BE2C (cell line): ENCODE results near the gene ITM2C.
A peak's percentile ranks its signal among the peaks of the same experiment; 100 is the strongest.

Source experiments
- DNase-seq: peaks from one replicate; pipeline ENCODE4 v3.0.0-alpha.2; 2020
- H3K27me3 ChIP-seq: fragments of 250-450 bp; sonication (Bioruptor Pico); 2 replicates; pipeline ENCODE4 v1.5.1; 2020; ENCODE audit warnings: mild to moderate bottlenecking
- H3K36me3 ChIP-seq: fragments of 250-450 bp; sonication (Bioruptor Pico); 2 replicates; pipeline ENCODE4 v1.5.1; 2020; ENCODE audit warnings: mild to moderate bottlenecking
- H3K4me1 ChIP-seq: fragments of 250-450 bp; sonication (Bioruptor Pico); 2 replicates; pipeline ENCODE4 v1.5.1; 2020
- H3K4me3 ChIP-seq: 2 replicates; pipeline ENCODE4 v1.5.1; 2011; ENCODE audit warnings: low read depth, low read length
- H3K9me3 ChIP-seq: fragments of 250-450 bp; sonication (Bioruptor Pico); 2 replicates; pipeline ENCODE4 v1.5.1; 2020
- TF ChIP-seq, protein P1 (sequence below): IDR thresholded peaks from 2 replicates; pipeline ENCODE4 v1.5.1; 2012; ENCODE audit warnings: mild to moderate bottlenecking, low read depth, low read length

Gene ITM2C

GRCh38 chr2:230878599-230879188, 14.0 kb downstream of the ITM2C start:
- no peaks in the 10 kb centered on the region for H3K9me3 ChIP-seq
- H3K27me3 ChIP-seq = no peaks in the 10 kb centered on the region
- no peak overlapping the region for H3K4me3 ChIP-seq
- TF ChIP-seq, protein P1, sequence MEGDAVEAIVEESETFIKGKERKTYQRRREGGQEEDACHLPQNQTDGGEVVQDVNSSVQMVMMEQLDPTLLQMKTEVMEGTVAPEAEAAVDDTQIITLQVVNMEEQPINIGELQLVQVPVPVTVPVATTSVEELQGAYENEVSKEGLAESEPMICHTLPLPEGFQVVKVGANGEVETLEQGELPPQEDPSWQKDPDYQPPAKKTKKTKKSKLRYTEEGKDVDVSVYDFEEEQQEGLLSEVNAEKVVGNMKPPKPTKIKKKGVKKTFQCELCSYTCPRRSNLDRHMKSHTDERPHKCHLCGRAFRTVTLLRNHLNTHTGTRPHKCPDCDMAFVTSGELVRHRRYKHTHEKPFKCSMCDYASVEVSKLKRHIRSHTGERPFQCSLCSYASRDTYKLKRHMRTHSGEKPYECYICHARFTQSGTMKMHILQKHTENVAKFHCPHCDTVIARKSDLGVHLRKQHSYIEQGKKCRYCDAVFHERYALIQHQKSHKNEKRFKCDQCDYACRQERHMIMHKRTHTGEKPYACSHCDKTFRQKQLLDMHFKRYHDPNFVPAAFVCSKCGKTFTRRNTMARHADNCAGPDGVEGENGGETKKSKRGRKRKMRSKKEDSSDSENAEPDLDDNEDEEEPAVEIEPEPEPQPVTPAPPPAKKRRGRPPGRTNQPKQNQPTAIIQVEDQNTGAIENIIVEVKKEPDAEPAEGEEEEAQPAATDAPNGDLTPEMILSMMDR = no peak
- no peak for DNase-seq
- peaks cover 34% of the 10 kb centered on the region for H3K36me3 ChIP-seq
- H3K4me1 ChIP-seq = no peaks in the 10 kb centered on the region

DNA sequence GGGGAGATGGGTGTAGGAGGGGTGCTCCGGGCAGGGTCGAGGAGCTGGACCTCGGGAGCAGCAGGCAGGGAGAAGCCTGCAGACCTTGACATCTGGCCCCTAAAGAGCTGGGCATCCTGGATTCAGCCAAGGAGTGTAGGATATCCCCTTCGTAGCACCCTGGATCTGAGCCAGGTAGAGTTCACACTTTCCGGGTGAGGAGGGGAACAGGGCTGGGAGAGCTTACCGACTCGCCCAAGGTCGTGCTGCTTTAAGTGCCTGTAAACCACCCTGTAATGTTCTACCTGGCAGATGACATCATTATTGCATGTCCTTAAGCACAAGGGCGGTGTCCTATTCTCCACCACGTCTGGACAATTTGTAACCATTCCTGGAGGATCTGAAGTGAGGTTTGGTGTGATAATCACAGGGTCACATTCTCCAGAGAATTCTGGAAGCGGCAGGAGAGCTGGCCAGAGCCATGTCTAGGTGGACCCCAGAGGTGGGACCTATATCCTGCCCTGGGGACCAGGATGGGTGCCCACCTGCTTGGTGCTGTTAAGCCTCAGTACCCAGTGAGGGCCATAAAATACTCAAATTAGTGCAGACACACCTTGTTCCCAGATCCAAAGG, 14.6 kb downstream of the ITM2C start:
- H3K36me3 ChIP-seq = peaks cover 34% of the 10 kb centered on the region

DNA sequence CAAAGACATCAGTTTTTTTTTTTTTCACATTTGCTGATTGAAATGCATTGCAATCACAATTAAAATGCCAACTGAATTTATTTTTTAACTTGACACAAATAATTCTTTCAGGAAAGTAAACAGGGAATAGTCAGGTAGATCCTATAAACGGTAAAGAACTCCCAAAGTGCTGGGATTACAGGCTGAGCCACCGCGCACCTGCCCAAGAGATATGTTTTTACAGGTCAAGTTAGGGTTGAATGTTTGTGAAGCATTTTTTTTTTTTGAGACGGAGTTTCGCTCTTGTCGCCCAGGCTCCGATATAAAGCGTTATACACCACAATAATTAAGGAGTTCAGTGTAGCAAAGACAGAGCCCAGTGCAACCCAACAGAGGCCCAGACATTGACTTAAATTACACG, 15.1 kb downstream of the ITM2C start:
- H3K4me3 ChIP-seq = no peak overlapping the region
- H3K9me3 ChIP-seq = no peaks in the 10 kb centered on the region
- DNase-seq = no peak
- H3K27me3 ChIP-seq = no peaks in the 10 kb centered on the region
- TF ChIP-seq, protein P1 = no peak
- H3K36me3 ChIP-seq = peaks cover 31% of the 10 kb centered on the region
- no peaks in the 10 kb centered on the region for H3K4me1 ChIP-seq

More for the DNA sequence above, 14.6 kb downstream of the ITM2C start:
- H3K27me3 ChIP-seq = no peaks in the 10 kb centered on the region
- H3K9me3 ChIP-seq = no peaks in the 10 kb centered on the region
- no peak overlapping the region for H3K4me3 ChIP-seq
- TF ChIP-seq, protein P1 = no peak
- peak; percentile 4 for DNase-seq
- no peaks in the 10 kb centered on the region for H3K4me1 ChIP-seq

- TF ChIP-seq, protein P1 = no peak
- no peaks in the 10 kb centered on the region for H3K4me1 ChIP-seq
- no peak overlapping the region for H3K4me3 ChIP-seq
- DNase-seq = peak; percentile 1
- no peaks in the 10 kb centered on the region for H3K9me3 ChIP-seq
- peaks cover 17% of the 10 kb centered on the region for H3K36me3 ChIP-seq
- no peaks in the 10 kb centered on the region for H3K27me3 ChIP-seq
These were observed 17.1 kb downstream of the ITM2C start for GRCh38 chr2:230881840-230882239.

- no peaks in the 10 kb centered on the region for H3K9me3 ChIP-seq
- H3K27me3 ChIP-seq = no peaks in the 10 kb centered on the region
- no peaks in the 10 kb centered on the region for H3K36me3 ChIP-seq
- peak; percentile 68 for DNase-seq
- H3K4me1 ChIP-seq = no peaks in the 10 kb centered on the region
- TF ChIP-seq, protein P1 = no peak
- no peak overlapping the region for H3K4me3 ChIP-seq
These were observed 20.9 kb downstream of the ITM2C start for GRCh38 chr2:230885463-230886130.

- Histone ChIP-seq H3K4me3 (no peak overlapping the region), H3K36me3 (no peaks in the 10 kb centered on the region), H3K9me3 (no peaks in the 10 kb centered on the region), H3K27me3 (no peaks in the 10 kb centered on the region), H3K4me1 (no peaks in the 10 kb centered on the region)
- DNase-seq = no peak
- TF ChIP-seq, protein P1 = no peak
These were observed 21.5 kb downstream of the ITM2C start for GRCh38 chr2:230886206-230886605.
